ENCODE data around the gene DNAJC21.
"Not testable (repeated sequence)": the region's sequence is repeated elsewhere in the genome, so short reads cannot be mapped to it uniquely, and the experiment has no call there.

DNAJC21 gene

GRCh38 chr5:34923694-34924461 lies 5.5 kb upstream of the DNAJC21 start:
- DNase-seq = peak in 1 of 2 experiments; percentile 20

GRCh38 chr5:34924462-34924765 lies 4.9 kb upstream of the DNAJC21 start:
- DNase-seq = no peak

- no peak for DNase-seq
These were observed 3.0 kb upstream of the DNAJC21 start for GRCh38 chr5:34926318-34926888.

- DNase-seq = no peak
These were observed 1.6 kb upstream of the DNAJC21 start for GRCh38 chr5:34927785-34928184.

- DNase-seq = no peak
These were observed 1.1 kb upstream of the DNAJC21 start for GRCh38 chr5:34928267-34928666.

GRCh38 chr5:34929720-34930461 lies 532 bp downstream of the DNAJC21 start:
- peak; percentile 78 to 82 for DNase-seq

- DNase-seq = no peak
These were observed 1.1 kb downstream of the DNAJC21 start for GRCh38 chr5:34930462-34930844.

- no peak for DNase-seq
These were observed 1.5 kb downstream of the DNAJC21 start for GRCh38 chr5:34930870-34931269.

- DNase-seq = no peak
These were observed 3.6 kb downstream of the DNAJC21 start for GRCh38 chr5:34932947-34933346.

GRCh38 chr5:34941936-34942335 lies 12.6 kb downstream of the DNAJC21 start:
- no peak for DNase-seq

GRCh38 chr5:34944044-34944443 lies 14.7 kb downstream of the DNAJC21 start:
- DNase-seq = no peak

GRCh38 chr5:34944460-34945047 lies 15.2 kb downstream of the DNAJC21 start:
- DNase-seq = no peak

- DNase-seq = no peak
These were observed 28.0 kb downstream of the DNAJC21 start for GRCh38 chr5:34957321-34957720.

GRCh38 chr5:34957857-34958690 lies 28.7 kb downstream of the DNAJC21 start:
- peak in 1 of 2 experiments; percentile 5 for DNase-seq

DNA sequence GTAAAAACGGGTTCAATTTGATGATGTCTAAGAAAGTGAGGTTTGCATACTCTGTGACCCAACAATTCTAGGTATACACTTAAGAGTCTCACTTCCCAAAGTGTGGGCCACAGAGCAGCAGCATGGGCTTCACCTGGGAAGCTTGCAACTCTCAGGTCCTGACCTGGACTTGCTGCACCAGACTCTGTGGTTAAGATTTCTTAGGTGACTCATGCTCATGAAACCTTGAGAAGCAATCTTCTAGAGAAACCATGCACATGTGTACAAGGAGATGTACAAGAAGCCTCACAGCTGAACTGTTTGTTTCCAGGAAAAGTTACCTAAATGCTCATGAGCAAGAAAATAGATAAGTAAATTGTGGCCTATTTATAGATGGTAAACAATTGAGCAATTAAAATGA lies 30.0 kb downstream of the DNAJC21 start:
- DNase-seq = peak in 1 of 2 experiments; percentile 15

DNA sequence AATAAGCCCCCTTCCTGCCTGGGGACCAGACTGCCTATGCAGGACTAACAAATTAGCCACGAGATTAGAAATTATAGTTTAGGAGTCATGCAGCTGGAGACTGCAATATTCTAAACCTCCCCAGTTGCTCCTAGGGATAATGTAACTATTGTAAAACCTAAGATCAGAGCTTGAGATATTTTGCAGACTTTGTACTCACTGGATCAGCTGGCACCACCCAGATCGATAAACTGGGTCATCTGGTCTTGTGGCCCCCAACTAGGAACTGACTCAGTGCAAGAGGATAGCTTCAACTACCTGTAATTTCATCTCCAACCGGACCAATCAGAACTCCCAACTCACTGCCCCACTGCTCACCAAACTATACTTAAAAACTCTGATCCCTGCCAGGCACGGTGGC lies 38.2 kb downstream of the DNAJC21 start:
- DNase-seq = no peak

DNA sequence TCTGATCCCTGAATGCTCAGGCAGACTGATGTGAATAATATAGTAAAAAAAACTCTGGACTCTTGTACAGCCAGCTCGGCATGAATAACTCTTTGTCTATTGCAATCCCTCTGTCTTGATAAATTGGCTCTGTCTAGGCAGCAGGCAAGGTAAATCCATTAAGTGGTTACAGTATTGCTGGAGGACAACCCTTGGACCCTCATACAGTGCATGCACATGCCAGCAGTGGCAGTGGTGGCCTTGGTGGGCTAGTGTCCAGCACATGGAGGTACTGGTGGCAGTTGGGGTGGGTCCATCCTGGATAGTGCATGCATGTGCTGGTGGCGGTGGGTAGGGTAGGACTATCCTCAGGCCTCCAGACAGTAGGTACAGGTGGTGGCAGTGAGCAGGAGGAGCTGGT lies 38.9 kb downstream of the DNAJC21 start:
- DNase-seq = no peak

- no peak for DNase-seq
These were observed 41.2 kb downstream of the DNAJC21 start for GRCh38 chr5:34970552-34970951.

- not testable (repeated sequence) for DNase-seq
These were observed 42.3 kb downstream of the DNAJC21 start for GRCh38 chr5:34971655-34972054.

- DNase-seq = no peak
These were observed 47.0 kb downstream of the DNAJC21 start for GRCh38 chr5:34976347-34976746.

DNA sequence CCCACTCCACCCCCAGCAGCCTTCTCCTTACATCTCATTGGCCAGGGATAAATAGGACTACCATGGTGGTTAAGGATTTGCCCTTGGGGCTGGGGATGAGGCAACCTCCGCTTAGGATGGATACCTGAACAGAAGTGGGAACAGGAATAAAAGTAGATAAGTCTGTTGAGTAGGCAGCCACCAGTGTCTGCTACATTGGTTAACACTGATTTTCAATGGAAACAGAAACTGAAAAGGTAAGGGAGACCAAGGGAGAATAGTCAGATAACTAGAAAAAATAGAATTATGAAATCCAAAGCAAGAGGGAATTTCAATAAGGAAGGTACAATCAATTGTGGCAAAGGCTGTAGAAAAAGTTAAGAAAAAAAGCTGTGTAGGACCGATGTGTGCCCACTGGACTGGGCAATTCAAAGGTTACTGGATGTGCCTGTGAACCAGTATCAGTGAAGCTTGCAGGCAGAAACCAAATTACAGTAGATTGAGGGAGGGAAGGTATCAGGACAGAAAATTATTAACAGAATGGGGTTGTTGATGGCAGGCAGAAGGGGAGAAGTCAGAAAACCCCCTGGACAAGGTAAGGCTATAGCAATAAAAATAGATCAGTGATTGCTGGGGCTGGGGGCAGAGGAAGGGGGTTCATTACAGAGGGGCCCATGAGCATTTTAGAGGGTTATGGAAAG lies 48.7 kb downstream of the DNAJC21 start:
- DNase-seq = no peak

GRCh38 chr5:34978681-34979080 lies 49.3 kb downstream of the DNAJC21 start:
- DNase-seq = no peak

All from activated CD4-positive, alpha-beta T cell treated with anti-CD3 and anti-CD28 coated beads, Interleukin-2, amount 50 U/mL, for 48 hours (primary cell).